Measurements from ENCODE around the gene MAPK14.
A peak's percentile ranks its signal among the peaks of the same experiment; 100 is the strongest.

The MAPK14 gene

GRCh38 chr6:36141961-36142360, 114.4 kb downstream of the MAPK14 start:
- no peak for DNase-seq

GRCh38 chr6:36142971-36143838, 115.6 kb downstream of the MAPK14 start:
- DNase-seq, result no peak

GRCh38 chr6:36145495-36145894, 117.9 kb downstream of the MAPK14 start:
- DNase-seq, result no peak

- no peak for DNase-seq
These were observed 119.7 kb downstream of the MAPK14 start for GRCh38 chr6:36147294-36147693.

- DNase-seq, result no peak
These were observed 121.9 kb downstream of the MAPK14 start for GRCh38 chr6:36149476-36149875.

GRCh38 chr6:36150283-36150682, 122.7 kb downstream of the MAPK14 start:
- DNase-seq, result no peak

- no peak for DNase-seq
These were observed 126.7 kb downstream of the MAPK14 start for GRCh38 chr6:36154286-36154685.

GRCh38 chr6:36155662-36156061, 128.1 kb downstream of the MAPK14 start:
- no peak for DNase-seq

- DNase-seq, result peak; percentile 37
These were observed 132.6 kb downstream of the MAPK14 start for GRCh38 chr6:36160147-36160760.
